Measurements from ENCODE around the gene FNTB.

DNA sequence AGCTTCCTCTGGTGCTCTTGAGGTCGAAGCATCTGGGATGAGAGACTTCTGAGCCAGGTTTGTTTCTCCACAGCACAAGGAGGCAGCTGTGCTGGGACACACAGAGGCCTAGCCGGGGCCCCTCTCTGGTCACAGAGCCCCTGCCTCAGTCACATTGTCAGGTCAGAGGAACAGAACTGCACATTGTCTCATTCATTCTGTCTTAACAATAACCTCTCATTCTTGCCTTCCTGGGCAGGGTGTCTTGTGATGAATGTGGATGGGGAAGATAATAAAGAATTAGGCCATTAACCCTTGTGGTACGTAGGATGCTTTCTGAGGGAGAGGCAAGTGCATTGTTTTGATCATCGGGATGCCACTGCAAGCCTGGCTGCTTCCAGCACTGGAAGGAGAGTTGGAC, 29.8 kb downstream of the FNTB start:
- TF ChIP-seq, protein P1, sequence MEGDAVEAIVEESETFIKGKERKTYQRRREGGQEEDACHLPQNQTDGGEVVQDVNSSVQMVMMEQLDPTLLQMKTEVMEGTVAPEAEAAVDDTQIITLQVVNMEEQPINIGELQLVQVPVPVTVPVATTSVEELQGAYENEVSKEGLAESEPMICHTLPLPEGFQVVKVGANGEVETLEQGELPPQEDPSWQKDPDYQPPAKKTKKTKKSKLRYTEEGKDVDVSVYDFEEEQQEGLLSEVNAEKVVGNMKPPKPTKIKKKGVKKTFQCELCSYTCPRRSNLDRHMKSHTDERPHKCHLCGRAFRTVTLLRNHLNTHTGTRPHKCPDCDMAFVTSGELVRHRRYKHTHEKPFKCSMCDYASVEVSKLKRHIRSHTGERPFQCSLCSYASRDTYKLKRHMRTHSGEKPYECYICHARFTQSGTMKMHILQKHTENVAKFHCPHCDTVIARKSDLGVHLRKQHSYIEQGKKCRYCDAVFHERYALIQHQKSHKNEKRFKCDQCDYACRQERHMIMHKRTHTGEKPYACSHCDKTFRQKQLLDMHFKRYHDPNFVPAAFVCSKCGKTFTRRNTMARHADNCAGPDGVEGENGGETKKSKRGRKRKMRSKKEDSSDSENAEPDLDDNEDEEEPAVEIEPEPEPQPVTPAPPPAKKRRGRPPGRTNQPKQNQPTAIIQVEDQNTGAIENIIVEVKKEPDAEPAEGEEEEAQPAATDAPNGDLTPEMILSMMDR (conservative IDR thresholded peaks at IDR 0.05 in 1 of 2, IDR thresholded peaks at IDR 0.05 in 1 of 2; ENCODE audit: extremely low read depth in 1 of 2, insufficient read depth in 1 of 2, low read depth in 1 of 2, low read length in 2 of 2): no peak
- no peak for TF ChIP-seq EZH2 (IDR thresholded peaks at IDR 0.05; ENCODE audit: borderline replicate concordance, low read length)

Measured in mammary epithelial cell (primary cell).